IMR-90 (cell line): Measurements from ENCODE around the gene VAV3. TPM values are rescaled to one million over a fixed set of nuclear protein-coding genes. Genes with fewer than 3 reads are reported as not detected.

Experiments
- ATAC-seq: fragments of 200-7000 bp; cut with Tn5 transposase; 2 replicates; pipeline ENCODE4 v1.9.1; 2020; ENCODE audit warnings: low read depth, mild to moderate bottlenecking, moderate library complexity
- BruUV-seq: library from RNA; stranded (reverse); fragments of 400-500 nt; replicated peaks from 2 replicates; lab custom pipeline; 2021; lab: Mats Ljungman, UMichigan
- CTCF ChIA-PET: fragments of 300-600 bp; formaldehyde crosslinking; extraction: SDS; loops from one replicate; lab custom pipeline; 2021; ENCODE audit warnings: antibody characterized with exemption; lab: Yijun Ruan, JAX
- POLR2A ChIA-PET: fragments of 300-600 bp; sonication (Branson Sonifier 250); formaldehyde crosslinking; loops from one replicate; lab custom pipeline; 2022; ENCODE audit warnings: antibody characterized with exemption; ENCODE audit not compliant: unreplicated experiment; lab: Charles Lee
- DNase-seq: peaks from one replicate; pipeline ENCODE4 v3.0.0; 2013
- H2AFZ ChIP-seq: replicated peaks from 2 replicates; pipeline ENCODE3; 2013; ENCODE audit warnings: low read length, mild to moderate bottlenecking; ENCODE audit not compliant: poor library complexity
- H2AK5ac ChIP-seq: 2 replicates; pipeline ENCODE4 v1.6.1; 2013; ENCODE audit warnings: low read depth, low read length, inconsistent platforms
- H2AK9ac ChIP-seq: replicated peaks from 2 replicates; pipeline ENCODE3; 2013; ENCODE audit warnings: mild to moderate bottlenecking, low read depth, low read length, moderate library complexity; ENCODE audit not compliant: poor library complexity
- H2BK120ac ChIP-seq: 2 replicates; pipeline ENCODE4 v1.6.1; 2013; ENCODE audit warnings: low read depth, low read length, inconsistent platforms
- H2BK15ac ChIP-seq: 3 replicates; pipeline ENCODE4 v1.6.1; 2013; ENCODE audit warnings: low read depth, low read length, inconsistent platforms
- H2BK20ac ChIP-seq: 2 replicates; pipeline ENCODE4 v1.6.1; 2013; ENCODE audit warnings: low read depth, mild to moderate bottlenecking, inconsistent platforms, low read length, moderate library complexity
- H2BK5ac ChIP-seq: 2 replicates; pipeline ENCODE4 v1.6.1; 2013; ENCODE audit warnings: mild to moderate bottlenecking, low read depth, low read length, inconsistent platforms; ENCODE audit not compliant: poor library complexity, severe bottlenecking
- H3K14ac ChIP-seq: replicated peaks from 2 replicates; pipeline ENCODE4 v1.6.1; 2013; ENCODE audit warnings: low read depth, low read length, inconsistent platforms
- H3K18ac ChIP-seq: 2 replicates; pipeline ENCODE4 v1.6.1; 2013; ENCODE audit warnings: low read depth, low read length, control low read depth
- H3K23ac ChIP-seq: 2 replicates; pipeline ENCODE4 v1.6.1; 2013; ENCODE audit warnings: low read depth, low read length, inconsistent platforms
- H3K27ac ChIP-seq: 2 replicates; pipeline ENCODE4 v1.5.1; 2013; ENCODE audit warnings: mild to moderate bottlenecking, control low read depth, low read length; ENCODE audit not compliant: insufficient read depth
- H3K27me3 ChIP-seq: 2 replicates; pipeline ENCODE4 v1.6.1; 2013; ENCODE audit warnings: low read length; ENCODE audit not compliant: control insufficient read depth, insufficient read depth
- H3K36me3 ChIP-seq: 2 replicates; pipeline ENCODE4 v1.6.1; 2013; ENCODE audit warnings: low read length, mixed read lengths; ENCODE audit not compliant: control insufficient read depth, insufficient read depth
- H3K4ac ChIP-seq: 2 replicates; pipeline ENCODE4 v1.6.1; 2013; ENCODE audit warnings: low read depth, low read length, inconsistent platforms
- H3K4me1 ChIP-seq: 2 replicates; pipeline ENCODE4 v1.6.1; 2013; ENCODE audit warnings: low read length, mixed read lengths; ENCODE audit not compliant: control insufficient read depth, insufficient read depth
- H3K4me2 ChIP-seq: 2 replicates; pipeline ENCODE4 v1.6.1; 2013; ENCODE audit warnings: low read depth, mild to moderate bottlenecking, control low read depth, low read length, moderate library complexity
- H3K4me3 ChIP-seq: 2 replicates; pipeline ENCODE4 v1.5.1; 2013; ENCODE audit warnings: low read depth, mild to moderate bottlenecking, control low read depth, low read length, moderate library complexity; ENCODE audit not compliant: insufficient read depth
- H3K56ac ChIP-seq: 2 replicates; pipeline ENCODE4 v1.6.1; 2013; ENCODE audit warnings: low read length, inconsistent platforms; ENCODE audit not compliant: insufficient read depth; ENCODE audit errors: extremely low read depth
- H3K79me1 ChIP-seq, 2 experiments: 2 replicates each; pipeline ENCODE4 v1.6.1; 2013; ENCODE audit warnings: low read length in 2 of 2, inconsistent platforms in 1 of 2, low read depth in 1 of 2
- H3K9ac ChIP-seq: 2 replicates; pipeline ENCODE4 v1.6.1; 2013; ENCODE audit warnings: low read depth, low read length, control low read depth
- H3K9me1 ChIP-seq: 2 replicates; pipeline ENCODE4 v1.6.1; 2013; ENCODE audit warnings: low read length, inconsistent platforms; ENCODE audit not compliant: insufficient read depth
- H3K9me3 ChIP-seq: 2 replicates; pipeline ENCODE4 v1.6.1; 2013; ENCODE audit warnings: low read length; ENCODE audit not compliant: control insufficient read depth, insufficient read depth
- H4K20me1 ChIP-seq: 2 replicates; pipeline ENCODE4 v1.6.1; 2013; ENCODE audit warnings: low read length, inconsistent platforms; ENCODE audit not compliant: insufficient read depth
- H4K5ac ChIP-seq: 2 replicates; pipeline ENCODE4 v1.6.1; 2013; ENCODE audit warnings: mild to moderate bottlenecking, low read depth, low read length, control low read depth
- H4K8ac ChIP-seq, 2 experiments: 2 replicates each; pipeline ENCODE4 v1.6.1; 2013; ENCODE audit warnings: low read depth in 2 of 2, low read length in 2 of 2, control low read depth in 1 of 2, inconsistent platforms in 1 of 2
- H4K91ac ChIP-seq: 2 replicates; pipeline ENCODE4 v1.6.1; 2013; ENCODE audit warnings: low read depth, low read length, inconsistent platforms; ENCODE audit not compliant: insufficient read depth
- BHLHE40 ChIP-seq: fragments of 150-350 bp; IDR thresholded peaks from 2 replicates; pipeline ENCODE4 v1.6.1; 2016; ENCODE audit warnings: mild to moderate bottlenecking, low read depth, low read length
- CEBPB ChIP-seq: IDR thresholded peaks from 2 replicates; pipeline ENCODE4 v1.6.1; 2012; ENCODE audit warnings: low read depth, low read length, improper control_type of control experiment
- CHD1 ChIP-seq: IDR thresholded peaks from 2 replicates; pipeline ENCODE4 v1.6.1; 2012; ENCODE audit warnings: low read depth, low read length, improper control_type of control experiment
- CTCF ChIP-seq: conservative IDR thresholded peaks from 2 replicates; pipeline ENCODE4 v1.5.1; 2012; ENCODE audit warnings: mild to moderate bottlenecking, low read depth, low read length, improper control_type of control experiment
- FOS ChIP-seq: fragments of 150-350 bp; IDR thresholded peaks from 2 replicates; pipeline ENCODE4 v1.6.1; 2016; ENCODE audit warnings: low read depth, low read length
- MAFK ChIP-seq: IDR thresholded peaks from 2 replicates; pipeline ENCODE4 v1.6.1; 2012; ENCODE audit warnings: low read depth, low read length, improper control_type of control experiment
- MXI1 ChIP-seq: IDR thresholded peaks from 2 replicates; pipeline ENCODE4 v1.6.1; 2012; ENCODE audit warnings: low read depth, mild to moderate bottlenecking, low read length, moderate library complexity, borderline replicate concordance
- POLR2A ChIP-seq: IDR thresholded peaks from 2 replicates; pipeline ENCODE4 v1.6.1; 2012; ENCODE audit warnings: mild to moderate bottlenecking, low read depth, low read length
- RAD21 ChIP-seq: IDR thresholded peaks from 2 replicates; pipeline ENCODE4 v1.6.1; 2012; ENCODE audit warnings: low read length, improper control_type of control experiment
- RCOR1 ChIP-seq: IDR thresholded peaks from 2 replicates; pipeline ENCODE4 v1.6.1; 2012; ENCODE audit warnings: mild to moderate bottlenecking, low read length, improper control_type of control experiment; ENCODE audit not compliant: insufficient replicate concordance
- SMC3 ChIP-seq: fragments of 150-350 bp; IDR thresholded peaks from 2 replicates; pipeline ENCODE4 v1.6.1; 2016; ENCODE audit warnings: low read depth, mild to moderate bottlenecking, antibody characterized with exemption, low read length, moderate library complexity
- USF2 ChIP-seq: fragments of 150-350 bp; IDR thresholded peaks from 2 replicates; pipeline ENCODE4 v1.6.1; 2017; ENCODE audit warnings: mild to moderate bottlenecking, antibody characterized with exemption, low read length, low read depth
- WGBS, 2 experiments: methylation state at CpG; one replicate each; pipeline versions ENCODE4 v1.1.5 to v1.1.7; 2013; ENCODE audit warnings: missing lambda C conversion rate in 2 of 2; ENCODE audit not compliant: insufficient read length in 1 of 2; ENCODE audit errors: extremely low coverage in 2 of 2; 5-methylcytosine and 5-hydroxymethylcytosine counted together
- dilution Hi-C: fragments of 300-500 bp; cut with HindIII; formaldehyde crosslinking; loops from one replicate; pipeline ENCODE4 v1.14.3; 2018; ENCODE audit warnings: low sequenced_read_pairs; ENCODE audit not compliant: unreplicated experiment
- in situ Hi-C: fragments of 300-500 bp; cut with MboI; formaldehyde crosslinking; loops from 3 replicates; pipeline ENCODE4 v1.14.3; 2019; ENCODE audit warnings: low sequenced_read_pairs, inconsistent platforms, mixed read lengths
- intact Hi-C: fragments of 100-400 bp; cut with micrococcal nuclease; formaldehyde crosslinking; loops from 2 replicates; pipeline ENCODE4 v1.10.0; 2022
- polyA plus RNA-seq, 3 experiments: library from polyadenylated mRNA; depleted of rRNA; stranded (reverse); fragments of >200 nt; gene quantifications; 2 replicates each; pipeline ENCODE4 v1.2.3, GENCODE V29; 2012; ENCODE audit warnings: low replicate concordance in 1 of 3
- total RNA-seq: library from RNA; depleted of rRNA; stranded (reverse); fragments of >200 nt; gene quantifications from 2 replicates; pipeline ENCODE4 v1.2.3, GENCODE V29; 2012
- TF ChIP-seq, protein P1 (sequence below): fragments of 150-350 bp; IDR thresholded peaks from 2 replicates; pipeline ENCODE4 v1.6.1; 2016; ENCODE audit warnings: low read depth, mild to moderate bottlenecking, low read length, moderate library complexity, borderline replicate concordance

VAV3 gene
- total and polyA plus RNA-seq, 2 of the 4 experiments (the other 2 are of a cell fraction) = 0.12 to 0.18 TPM

DNA sequence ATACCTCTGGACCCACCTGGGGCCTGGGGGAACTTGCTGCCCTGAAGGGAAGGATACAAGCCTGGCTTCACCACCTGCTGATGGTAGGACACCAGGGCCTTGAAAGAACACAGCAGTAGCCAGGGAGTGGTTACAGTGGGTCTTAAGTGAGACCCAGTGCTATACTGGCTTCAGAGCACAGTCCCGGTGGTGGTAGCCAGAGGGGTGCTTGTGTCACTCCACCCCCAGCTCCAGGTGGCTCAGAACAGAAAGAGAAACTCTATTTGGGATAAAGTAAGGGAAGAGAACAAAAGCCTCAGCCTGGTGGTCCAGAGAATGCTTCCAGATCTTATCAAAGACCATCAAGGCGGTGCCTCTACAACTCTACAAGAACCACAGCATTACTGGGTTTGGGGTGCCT is 37.2 kb downstream of the VAV3 start:
- ChIA-PET POLR2A (no interaction called here), CTCF (no interaction called here)
- Histone ChIP-seq H2AK9ac (no peak overlapping the region), H3K18ac (no peak overlapping the region), H3K79me1 (no peaks in the 10 kb centered on the region), H4K8ac (no peak overlapping the region), H3K36me3 (no peaks in the 10 kb centered on the region), H3K4ac (no peak overlapping the region), H3K4me2 (no peak overlapping the region), H2BK120ac (no peak overlapping the region), H3K14ac (no peak overlapping the region), H3K9me3 (no peaks in the 10 kb centered on the region), H3K56ac (no peak overlapping the region), H3K23ac (no peak overlapping the region), H2BK5ac (no peak overlapping the region), H3K27ac (no peak overlapping the region), H3K27me3 (no peaks in the 10 kb centered on the region), H4K5ac (no peak overlapping the region), H2BK15ac (no peak overlapping the region), H4K20me1 (no peaks in the 10 kb centered on the region), H3K4me3 (no peak overlapping the region), H3K9me1 (no peaks in the 10 kb centered on the region), H3K4me1 (no peaks in the 10 kb centered on the region), H3K9ac (no peak overlapping the region), H4K91ac (no peak overlapping the region), H2AK5ac (no peak overlapping the region), H2BK20ac (no peak overlapping the region), H2AFZ (no peak overlapping the region)
- no CpG with 5 or more reads among the region's 2 CpGs for WGBS, 2 experiments
- in situ Hi-C loops = no loop called here
- no peak for TF ChIP-seq BHLHE40
- TF ChIP-seq FOS = no peak
- no peak for TF ChIP-seq MXI1
- no peak for TF ChIP-seq SMC3
- TF ChIP-seq RCOR1 = no peak
- no peak for TF ChIP-seq USF2
- TF ChIP-seq, protein P1, sequence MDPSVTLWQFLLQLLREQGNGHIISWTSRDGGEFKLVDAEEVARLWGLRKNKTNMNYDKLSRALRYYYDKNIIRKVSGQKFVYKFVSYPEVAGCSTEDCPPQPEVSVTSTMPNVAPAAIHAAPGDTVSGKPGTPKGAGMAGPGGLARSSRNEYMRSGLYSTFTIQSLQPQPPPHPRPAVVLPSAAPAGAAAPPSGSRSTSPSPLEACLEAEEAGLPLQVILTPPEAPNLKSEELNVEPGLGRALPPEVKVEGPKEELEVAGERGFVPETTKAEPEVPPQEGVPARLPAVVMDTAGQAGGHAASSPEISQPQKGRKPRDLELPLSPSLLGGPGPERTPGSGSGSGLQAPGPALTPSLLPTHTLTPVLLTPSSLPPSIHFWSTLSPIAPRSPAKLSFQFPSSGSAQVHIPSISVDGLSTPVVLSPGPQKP = no peak
- TF ChIP-seq MAFK = no peak
- no peak for TF ChIP-seq CTCF
- TF ChIP-seq CHD1 = no peak
- TF ChIP-seq RAD21 = no peak
- no peak for TF ChIP-seq CEBPB
- no peak for TF ChIP-seq POLR2A
- no TSS peak for BruUV-seq
- intact Hi-C loops = no loop called here
- dilution Hi-C loops = no loop called here
- ATAC-seq (no peak), DNase-seq (no peak)
